Ovary (tissue), 9 donors: Measurements from ENCODE around the gene SGCB. TPM values are rescaled to one million over a fixed set of nuclear protein-coding genes. Genes with fewer than 3 reads are reported as not detected.

Experiments used
- DNase-seq, 5 donors: peaks; one replicate each; pipeline ENCODE4 v3.0.0-alpha.2; 2019 to 2020
- H3K27ac ChIP-seq, 2 donors: fragments of 200-600 bp; one replicate each; pipeline versions ENCODE4 v1.5.1 to v1.8.0; 2019 to 2022
- H3K27me3 ChIP-seq: fragments of 200-600 bp; one replicate; pipeline ENCODE4 v1.8.0; 2022
- H3K36me3 ChIP-seq: fragments of 200-600 bp; sonication (generic); one replicate; pipeline ENCODE4 v1.5.1; 2019
- H3K4me1 ChIP-seq: one replicate; pipeline ENCODE4 v1.8.1; 2013; ENCODE audit warnings: mild to moderate bottlenecking, moderate library complexity; ENCODE audit not compliant: insufficient read depth
- H3K4me3 ChIP-seq: fragments of 200-600 bp; sonication (generic); one replicate; pipeline ENCODE4 v1.5.1; 2017
- H3K9me3 ChIP-seq, 2 donors: fragments of 200-600 bp in 1 of 2; sonication (generic) in 1 of 2; one replicate each; pipeline versions ENCODE4 v1.5.1 to v1.8.1; 2013 to 2019; ENCODE audit warnings: mild to moderate bottlenecking in 1 of 2, moderate library complexity in 1 of 2
- EP300 ChIP-seq: sonication (generic); formaldehyde crosslinking; IDR thresholded peaks from one replicate; pipeline ENCODE4 v1.6.1; 2017; ENCODE audit warnings: antibody characterized with exemption
- POLR2A ChIP-seq: fragments of 450-650 bp; IDR thresholded peaks from one replicate; pipeline ENCODE4 v1.6.1; 2017; ENCODE audit warnings: antibody characterized with exemption, mild to moderate bottlenecking, moderate library complexity
- WGBS, 3 donors: extraction: QIAGEN DNeasy Blood & Tissue Kit in 1 of 3; methylation state at CpG; one replicate each; pipeline versions ENCODE4 v1.1.5 to v1.1.7; 2013 to 2017; 5-methylcytosine and 5-hydroxymethylcytosine counted together
- intact Hi-C, 4 donors: fragments of 100-400 bp; cut with DNase I; formaldehyde crosslinking; loops; one replicate each; pipeline versions ENCODE4 v1.11.0 to v1.15.1; 2022 to 2023
- polyA plus RNA-seq, 2 donors: library from polyadenylated mRNA; stranded (reverse); fragments of 200-250 nt in 1 of 2; fragments of 350-450 nt in 1 of 2; fragmentation: Illumina TruSeq in 1 of 2; extraction: RNeasy Lipid Tissue Mini Kit (QIAGEN cat#74804) in 1 of 2; gene quantifications; one replicate each; pipeline ENCODE4 v1.2.3, GENCODE V29; 2013 to 2014
- small RNA-seq: library from RNA; depleted of rRNA; stranded (forward); fragments of <200 nt; gene quantifications from one replicate; pipeline ENCODE3, GENCODE V24; 2016
- total RNA-seq, 7 donors: library from RNA; depleted of rRNA in 2 of 7; stranded (reverse); fragments of >200 nt in 2 of 7; fragmentation: NEBNext Ultra II Directional in 3 of 7; extraction: Animal tissue kit (Norgen Biotek cat#: 25700) in 3 of 7; gene quantifications; one replicate each; pipeline versions ENCODE4 v1.1.0 to v1.2.4, GENCODE V29; 2016 to 2023
- TF ChIP-seq, protein P1 (sequence below), 3 donors: fragments of 450-650 bp in 2 of 3; fragments of 200-600 bp in 1 of 3; IDR thresholded peaks; one replicate each; pipeline versions ENCODE4 v1.5.1 to v1.8.0; 2016 to 2022; ENCODE audit warnings: antibody characterized with exemption in 3 of 3, mild to moderate bottlenecking in 1 of 3
- donor health status: DM: no; HTN: no; CAD: no; lungs with moderate emphysema.
- donor health status: DM: no; HTN: no; CAD: no.
- donor health status: Bipolar disorder and iron deficiency.
- donor health status: DM: yes; HTN: yes; CAD: no.
- donor health status: DM: no; HTN: no; CAD: no.
- donor health status: DM: yes; HTN: yes; CAD: no.

Gene SGCB
- total and polyA plus RNA-seq, 9 donors = 21.3 to 58.2 (median 32.7) TPM

DNA sequence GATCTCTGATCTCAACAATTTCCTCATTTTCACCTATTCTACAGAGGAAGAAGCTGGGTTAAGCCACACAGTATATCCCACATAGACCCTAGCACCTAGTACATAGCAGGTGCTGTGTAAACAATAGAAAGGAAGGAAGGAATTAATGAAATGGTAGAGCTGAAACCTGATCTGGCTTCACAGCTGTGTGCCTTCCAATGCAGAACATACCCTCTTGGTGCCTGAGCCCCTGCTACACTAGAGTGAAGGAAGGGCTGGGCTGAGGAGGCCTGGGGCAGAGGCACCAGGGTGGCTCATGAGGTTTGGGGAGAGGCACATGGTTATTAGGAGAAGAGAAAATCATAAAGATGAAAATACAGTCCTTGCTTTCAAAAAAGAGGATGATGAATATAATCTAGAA lies 39.3 kb downstream of the SGCB start:
- Histone ChIP-seq H3K9me3 (no peaks in the 10 kb centered on the region), H3K4me1 (no peaks in the 10 kb centered on the region), H3K27ac (no peak overlapping the region), H3K27me3 (no peaks in the 10 kb centered on the region), H3K4me3 (no peak overlapping the region), H3K36me3 (no peaks in the 10 kb centered on the region)
- TF ChIP-seq POLR2A (no peak), EP300 (no peak)
- TF ChIP-seq, protein P1, sequence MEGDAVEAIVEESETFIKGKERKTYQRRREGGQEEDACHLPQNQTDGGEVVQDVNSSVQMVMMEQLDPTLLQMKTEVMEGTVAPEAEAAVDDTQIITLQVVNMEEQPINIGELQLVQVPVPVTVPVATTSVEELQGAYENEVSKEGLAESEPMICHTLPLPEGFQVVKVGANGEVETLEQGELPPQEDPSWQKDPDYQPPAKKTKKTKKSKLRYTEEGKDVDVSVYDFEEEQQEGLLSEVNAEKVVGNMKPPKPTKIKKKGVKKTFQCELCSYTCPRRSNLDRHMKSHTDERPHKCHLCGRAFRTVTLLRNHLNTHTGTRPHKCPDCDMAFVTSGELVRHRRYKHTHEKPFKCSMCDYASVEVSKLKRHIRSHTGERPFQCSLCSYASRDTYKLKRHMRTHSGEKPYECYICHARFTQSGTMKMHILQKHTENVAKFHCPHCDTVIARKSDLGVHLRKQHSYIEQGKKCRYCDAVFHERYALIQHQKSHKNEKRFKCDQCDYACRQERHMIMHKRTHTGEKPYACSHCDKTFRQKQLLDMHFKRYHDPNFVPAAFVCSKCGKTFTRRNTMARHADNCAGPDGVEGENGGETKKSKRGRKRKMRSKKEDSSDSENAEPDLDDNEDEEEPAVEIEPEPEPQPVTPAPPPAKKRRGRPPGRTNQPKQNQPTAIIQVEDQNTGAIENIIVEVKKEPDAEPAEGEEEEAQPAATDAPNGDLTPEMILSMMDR (IDR thresholded peaks at IDR 0.05) = no peak
- intact Hi-C loops = no loop called here
- no peak for DNase-seq

DNA sequence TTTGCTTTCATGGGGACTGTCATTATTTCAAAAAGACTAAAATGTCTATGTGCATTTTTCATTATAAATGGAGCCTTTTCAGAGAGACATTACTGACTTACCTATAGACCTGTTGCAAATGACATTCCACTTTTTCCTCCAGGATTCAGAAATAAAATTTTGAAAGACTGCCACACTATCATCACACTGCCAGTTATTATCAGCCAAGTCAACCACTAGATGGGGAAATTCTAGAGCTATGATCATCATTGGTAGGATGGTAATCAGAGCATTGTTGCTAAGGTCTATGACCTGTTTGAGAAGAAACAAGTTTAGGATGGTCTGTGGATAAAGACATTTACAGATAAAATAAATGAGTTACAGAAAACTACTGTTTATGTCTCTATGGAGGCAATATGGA lies 40.5 kb downstream of the SGCB start:
- DNase-seq = no peak
- TF ChIP-seq, protein P1 (IDR thresholded peaks at IDR 0.05) = no peak
- TF ChIP-seq EP300 (no peak), POLR2A (no peak)
- no peaks in the 10 kb centered on the region for H3K36me3 ChIP-seq
- H3K27ac ChIP-seq = no peak overlapping the region
- intact Hi-C loops = no loop called here
- no peaks in the 10 kb centered on the region for H3K9me3 ChIP-seq
- no peak overlapping the region for H3K4me3 ChIP-seq
- H3K27me3 ChIP-seq = no peaks in the 10 kb centered on the region
- H3K4me1 ChIP-seq = no peaks in the 10 kb centered on the region

DNA sequence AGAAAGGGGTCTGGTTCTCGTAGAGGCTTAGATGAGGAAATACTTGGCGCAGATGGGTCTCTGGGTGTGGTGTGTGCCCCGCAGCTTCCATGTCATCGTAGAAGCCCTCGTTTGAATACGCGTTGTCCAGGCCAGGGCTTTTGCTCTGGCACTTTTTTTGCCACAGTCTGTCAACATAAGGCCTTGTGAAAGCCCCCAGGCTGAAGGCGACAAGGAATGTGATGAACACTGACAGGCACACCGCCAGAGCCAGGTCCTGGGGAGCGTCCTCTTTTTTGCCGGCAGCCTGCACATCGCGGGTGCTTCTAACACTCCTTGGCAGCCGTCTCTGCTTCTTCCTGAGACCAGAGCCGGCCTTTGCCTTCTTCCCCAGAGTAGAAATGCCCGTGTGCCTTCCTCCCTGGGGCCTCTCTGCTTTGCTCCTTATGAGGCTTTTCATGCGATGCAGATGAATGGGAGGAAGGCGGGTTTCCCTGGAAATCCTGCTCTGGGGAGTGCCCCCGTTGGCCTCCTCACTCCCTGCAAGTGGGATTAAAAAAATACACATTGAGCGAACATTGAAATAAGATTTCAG lies 42.4 kb downstream of the SGCB start:
- DNase-seq = no peak
- intact Hi-C loops = no loop called here
- Histone ChIP-seq H3K27ac (no peak overlapping the region), H3K4me3 (no peak overlapping the region), H3K9me3 (no peaks in the 10 kb centered on the region), H3K36me3 (no peaks in the 10 kb centered on the region), H3K27me3 (no peaks in the 10 kb centered on the region), H3K4me1 (no peaks in the 10 kb centered on the region)
- 65 to 68% (median 65%) methylated on average over 20 of the region's 20 CpGs for WGBS, 3 donors
- TF ChIP-seq, protein P1 (IDR thresholded peaks at IDR 0.05) = no peak
- TF ChIP-seq EP300 (no peak), POLR2A (no peak)

Small RNA genes lying within 50 kb of the gene (small RNA-seq; reads per million reads assigned to genes)
- gene AC104784.1 = not detected

Other genes starting within 250 kb of the SGCB start
- gene DCUN1D4, start 195.1 kb downstream of the SGCB start, total RNA-seq = 100 to 1,000 TPM in 1 of 7 donors, 10 to 100 TPM in 6; 54.0 to 102 (median 73.4) TPM
- 10 to 100 TPM; 20.7 to 31.4 TPM for gene DCUN1D4, start 195.1 kb downstream of the SGCB start, polyA plus RNA-seq
- under 1 TPM; 0.11 to 0.48 (median 0.30) TPM for gene LRRC66, start 17.9 kb downstream of the SGCB start, total RNA-seq
- under 1 TPM; 0.24 to 0.28 TPM for gene LRRC66, start 17.9 kb downstream of the SGCB start, polyA plus RNA-seq
- gene SPATA18, start 13.0 kb upstream of the SGCB start, total RNA-seq = 10 to 100 TPM in 1 of 7 donors, 1 to 10 TPM in 6; 1.3 to 40.6 (median 7.6) TPM
- gene SPATA18, start 13.0 kb upstream of the SGCB start, polyA plus RNA-seq = 1 to 10 TPM in 1 of 2 donors, under 1 TPM in 1; 0.77 to 4.8 TPM